Stimulated activated CD8-positive, alpha-beta memory T cell treated with anti-CD3 and anti-CD28 coated beads, Interleukin-12 subunit alpha, Interleukin-12 subunit beta, amount 100 ng/mL, for 1 hour (primary cell): ENCODE results near the gene MST1R.
A peak's percentile ranks its signal among the peaks of the same experiment; 100 is the strongest.

ENCODE experiments used
- DNase-seq: peaks from one replicate; pipeline ENCODE4 v3.0.0-alpha.2; 2020; ENCODE audit warnings: low read depth

MST1R gene

GRCh38 chr3:49877716-49878115 lies 26.0 kb downstream of the MST1R start:
- DNase-seq = no peak

GRCh38 chr3:49876567-49876966 lies 27.1 kb downstream of the MST1R start:
- no peak for DNase-seq

- DNase-seq = no peak
Observed at GRCh38 chr3:49873623-49874022, 30.1 kb downstream of the MST1R start.

GRCh38 chr3:49872801-49873281 lies 30.8 kb downstream of the MST1R start:
- DNase-seq = no peak

GRCh38 chr3:49871531-49872153 lies 32.0 kb downstream of the MST1R start:
- no peak for DNase-seq

- no peak for DNase-seq
Observed at GRCh38 chr3:49869525-49870126, 34.0 kb downstream of the MST1R start, which contains the start of gene CAMKV. Gene CAMKV, minus strand, starts transcription at chr3:49869906. Its CDS starts 7,518 bp downstream, at chr3:49862388.

- DNase-seq = no peak
Observed at GRCh38 chr3:49868862-49869466, 34.7 kb downstream of the MST1R start.

GRCh38 chr3:49867871-49868321 lies 35.8 kb downstream of the MST1R start:
- no peak for DNase-seq

GRCh38 chr3:49867400-49867799 lies 36.3 kb downstream of the MST1R start:
- DNase-seq = no peak

GRCh38 chr3:49865198-49865784 lies 38.4 kb downstream of the MST1R start:
- no peak for DNase-seq

GRCh38 chr3:49864505-49864904 lies 39.2 kb downstream of the MST1R start:
- DNase-seq = no peak

- DNase-seq = no peak
Observed at GRCh38 chr3:49859576-49860305, 43.9 kb downstream of the MST1R start.

GRCh38 chr3:49856181-49857005 lies 47.3 kb downstream of the MST1R start, which contains the start of gene TRAIP:
Gene TRAIP, minus strand, starts transcription at chr3:49856564. Its CDS starts 111 bp downstream, at chr3:49856453.
- peak; percentile 88 for DNase-seq

GRCh38 chr3:49855662-49856061 lies 48.0 kb downstream of the MST1R start:
- no peak for DNase-seq

- DNase-seq = no peak
Observed at GRCh38 chr3:49845694-49846093, 58.0 kb downstream of the MST1R start.

GRCh38 chr3:49844464-49845183 lies 59.0 kb downstream of the MST1R start:
- DNase-seq = no peak

- DNase-seq = no peak
Observed at GRCh38 chr3:49842843-49843517, 60.7 kb downstream of the MST1R start.

- DNase-seq = no peak
Observed at GRCh38 chr3:49841806-49842205, 61.9 kb downstream of the MST1R start.

- no peak for DNase-seq
Observed at GRCh38 chr3:49841126-49841696, 62.5 kb downstream of the MST1R start.

- DNase-seq = no peak
Observed at GRCh38 chr3:49840388-49840787, 63.3 kb downstream of the MST1R start.
